ENCODE measurements around the gene GOLT1A. TPM values are rescaled to one million over a fixed set of nuclear protein-coding genes. Genes with fewer than 3 reads are reported as not detected.
A peak's percentile ranks its signal among the peaks of the same experiment; 100 is the strongest.

The GOLT1A gene
- total and polyA plus RNA-seq, 2 donors (not counting 1 experiment from before 2014, with no cell fraction given) = not detected

DNA sequence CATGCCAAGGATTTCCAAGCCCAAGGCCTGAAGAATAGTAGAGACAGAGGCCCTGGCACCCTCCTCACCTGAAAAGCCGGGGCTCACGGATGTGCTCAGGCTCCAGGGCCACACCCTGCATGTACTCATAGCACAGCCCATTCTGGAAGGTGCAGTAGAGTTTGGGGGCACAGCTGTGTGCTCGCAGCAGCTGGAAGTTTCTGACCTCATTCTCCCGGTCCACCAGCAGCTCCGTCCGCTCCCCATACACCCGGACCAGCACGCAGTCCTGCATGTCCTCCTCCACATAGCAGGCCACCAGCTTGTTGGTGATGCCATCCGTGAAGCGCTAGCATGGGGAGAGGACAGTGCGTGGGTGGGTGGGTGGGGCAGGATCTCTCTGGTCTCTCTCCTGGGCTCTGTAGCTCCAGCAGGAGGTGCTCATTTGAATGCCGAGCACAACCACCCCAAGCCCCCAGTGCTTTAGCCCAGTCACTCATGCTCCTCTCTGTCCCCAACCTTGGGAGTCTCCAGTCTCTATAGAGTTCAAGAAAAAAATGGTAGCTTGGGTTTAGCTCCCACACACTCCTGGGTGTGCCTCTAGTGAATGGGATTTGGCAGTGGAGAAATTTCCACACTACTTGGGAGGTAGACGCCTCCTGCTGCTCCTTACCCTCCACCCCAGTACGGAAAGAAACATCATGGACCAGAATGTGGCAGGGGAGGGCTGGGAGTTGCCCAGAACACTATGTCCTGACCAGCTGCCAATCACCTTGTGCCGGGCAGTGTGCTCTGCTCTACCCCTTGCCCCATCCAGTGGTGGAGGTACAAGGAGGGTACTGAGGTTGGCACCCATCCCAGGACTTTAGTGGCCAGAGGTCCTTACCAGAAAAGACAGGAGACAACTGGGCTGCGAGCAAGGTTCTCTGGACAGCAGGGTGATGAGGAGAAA is 63.9 kb downstream of the GOLT1A start:
- ChIA-PET CTCF (interaction anchor here (2.2 kb wide), 1 partner anchor 10 kb away, joined by 6 read pairs; no protein-coding TSS in a partner anchor), POLR2A (no interaction called here)
- Mint-ChIP-seq H3K9me3 (ENCODE audit: insufficient read depth) (no peaks in the 10 kb centered on the region), H3K27me3 (peaks cover 25% of the 10 kb centered on the region), H3K27ac (no peak overlapping the region), H3K4me3 (peak overlapping the region; percentile 74), H3K4me1 (peaks cover 8% of the 10 kb centered on the region)
- ATAC-seq (ENCODE audit: low read depth) = no peak
- no peak overlapping the region for H3K27ac ChIP-seq (ENCODE audit: low read length in 2 of 2)
- WGBS (ENCODE audit: insufficient coverage) = 89% methylated on average over 7 of the region's 16 CpGs
- TF ChIP-seq EZH2 (IDR thresholded peaks at IDR 0.05; ENCODE audit: borderline replicate concordance, insufficient read depth, low read depth, low read length, poor library complexity, severe bottlenecking) = no peak
- TF ChIP-seq, protein P1, sequence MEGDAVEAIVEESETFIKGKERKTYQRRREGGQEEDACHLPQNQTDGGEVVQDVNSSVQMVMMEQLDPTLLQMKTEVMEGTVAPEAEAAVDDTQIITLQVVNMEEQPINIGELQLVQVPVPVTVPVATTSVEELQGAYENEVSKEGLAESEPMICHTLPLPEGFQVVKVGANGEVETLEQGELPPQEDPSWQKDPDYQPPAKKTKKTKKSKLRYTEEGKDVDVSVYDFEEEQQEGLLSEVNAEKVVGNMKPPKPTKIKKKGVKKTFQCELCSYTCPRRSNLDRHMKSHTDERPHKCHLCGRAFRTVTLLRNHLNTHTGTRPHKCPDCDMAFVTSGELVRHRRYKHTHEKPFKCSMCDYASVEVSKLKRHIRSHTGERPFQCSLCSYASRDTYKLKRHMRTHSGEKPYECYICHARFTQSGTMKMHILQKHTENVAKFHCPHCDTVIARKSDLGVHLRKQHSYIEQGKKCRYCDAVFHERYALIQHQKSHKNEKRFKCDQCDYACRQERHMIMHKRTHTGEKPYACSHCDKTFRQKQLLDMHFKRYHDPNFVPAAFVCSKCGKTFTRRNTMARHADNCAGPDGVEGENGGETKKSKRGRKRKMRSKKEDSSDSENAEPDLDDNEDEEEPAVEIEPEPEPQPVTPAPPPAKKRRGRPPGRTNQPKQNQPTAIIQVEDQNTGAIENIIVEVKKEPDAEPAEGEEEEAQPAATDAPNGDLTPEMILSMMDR (IDR thresholded peaks at IDR 0.05) = no peak
- no peak overlapping the region for H3K4me3 ChIP-seq (ENCODE audit: control extremely low read depth in 1 of 5, extremely low read depth in 1 of 5, insufficient read depth in 1 of 5, low read depth in 2 of 5, low read length in 4 of 5)
- H3K9ac ChIP-seq (ENCODE audit: low read length) = no peak overlapping the region
- H3K4me1 ChIP-seq (ENCODE audit: control insufficient read depth in 2 of 2, insufficient read depth in 2 of 2, low read length in 2 of 2) = peaks cover 12 to 14% of the 10 kb centered on the region in 2 donors
- H4K20me1 ChIP-seq (ENCODE audit: control insufficient read depth, insufficient read depth, low read length, poor library complexity, severe bottlenecking) = no peaks in the 10 kb centered on the region
- no peaks in the 10 kb centered on the region for H3K36me3 ChIP-seq (replicated peaks in 1 of 2; ENCODE audit: control extremely low read depth in 1 of 2, control insufficient read depth in 1 of 2, extremely low read depth in 1 of 2, insufficient read depth in 2 of 2, low read length in 1 of 2)
- peaks cover 0 to 3% (median 0%) of the 10 kb centered on the region in 3 donors for H3K9me3 ChIP-seq (ENCODE audit: control extremely low read depth in 1 of 3, control insufficient read depth in 2 of 3, insufficient read depth in 1 of 3, low read length in 2 of 3)
- intact Hi-C loops (cut with micrococcal nuclease) = no loop called here
- peaks cover 0 to 21% (median 7%) of the 10 kb centered on the region in 4 experiments for H3K27me3 ChIP-seq (replicated peaks in 1 of 4; ENCODE audit: control extremely low read depth in 1 of 4, control insufficient read depth in 3 of 4, insufficient read depth in 4 of 4, low read length in 3 of 4)
- no peaks in the 10 kb centered on the region for H3K79me2 ChIP-seq (ENCODE audit: control insufficient read depth, insufficient read depth, low read length)
- no peak overlapping the region for H2AFZ ChIP-seq (ENCODE audit: insufficient read depth, low read depth, low read length, poor library complexity, severe bottlenecking)
- no peak for DNase-seq
- no peak overlapping the region for H3K4me2 ChIP-seq (replicated peaks; ENCODE audit: low read depth, low read length, poor library complexity, severe bottlenecking)

GRCh38 chr1:204149107-204149506 is 64.7 kb downstream of the GOLT1A start:
- TF ChIP-seq EZH2 (IDR thresholded peaks at IDR 0.05; ENCODE audit: borderline replicate concordance, insufficient read depth, low read depth, low read length, poor library complexity, severe bottlenecking) = no peak
- TF ChIP-seq, protein P1 (IDR thresholded peaks at IDR 0.05) = no peak
- WGBS (ENCODE audit: insufficient coverage) = 63% methylated on average over 2 of the region's 2 CpGs
- no peaks in the 10 kb centered on the region for H3K9me3 Mint-ChIP-seq (ENCODE audit: insufficient read depth)
- ChIA-PET CTCF (interaction anchor here (2.2 kb wide), 1 partner anchor 11 kb away, joined by 6 read pairs; no protein-coding TSS in a partner anchor), POLR2A (no interaction called here)
- H3K27ac Mint-ChIP-seq = no peak overlapping the region
- H3K9me3 ChIP-seq (ENCODE audit: control extremely low read depth in 1 of 3, control insufficient read depth in 2 of 3, insufficient read depth in 1 of 3, low read length in 2 of 3) = peaks cover 0 to 3% (median 0%) of the 10 kb centered on the region in 3 donors
- peaks cover 28% of the 10 kb centered on the region for H3K27me3 Mint-ChIP-seq
- peaks cover 0 to 21% (median 7%) of the 10 kb centered on the region in 4 experiments for H3K27me3 ChIP-seq (replicated peaks in 1 of 4; ENCODE audit: control extremely low read depth in 1 of 4, control insufficient read depth in 3 of 4, insufficient read depth in 4 of 4, low read length in 3 of 4)
- H3K4me1 ChIP-seq (ENCODE audit: control insufficient read depth in 2 of 2, insufficient read depth in 2 of 2, low read length in 2 of 2) = peaks cover 12 to 14% of the 10 kb centered on the region in 2 donors
- intact Hi-C loops (cut with micrococcal nuclease) = no loop called here
- no peak overlapping the region for H2AFZ ChIP-seq (ENCODE audit: insufficient read depth, low read depth, low read length, poor library complexity, severe bottlenecking)
- no peak overlapping the region for H3K4me3 ChIP-seq (ENCODE audit: control extremely low read depth in 1 of 5, extremely low read depth in 1 of 5, insufficient read depth in 1 of 5, low read depth in 2 of 5, low read length in 4 of 5)
- H3K4me1 Mint-ChIP-seq = peaks cover 8% of the 10 kb centered on the region
- no peak overlapping the region for H3K9ac ChIP-seq (ENCODE audit: low read length)
- H3K4me3 Mint-ChIP-seq = no peak overlapping the region
- no peaks in the 10 kb centered on the region for H4K20me1 ChIP-seq (ENCODE audit: control insufficient read depth, insufficient read depth, low read length, poor library complexity, severe bottlenecking)
- no peaks in the 10 kb centered on the region for H3K79me2 ChIP-seq (ENCODE audit: control insufficient read depth, insufficient read depth, low read length)
- no peak overlapping the region for H3K4me2 ChIP-seq (replicated peaks; ENCODE audit: low read depth, low read length, poor library complexity, severe bottlenecking)
- DNase-seq (no peak), ATAC-seq (ENCODE audit: low read depth) (no peak)
- no peaks in the 10 kb centered on the region for H3K36me3 ChIP-seq (replicated peaks in 1 of 2; ENCODE audit: control extremely low read depth in 1 of 2, control insufficient read depth in 1 of 2, extremely low read depth in 1 of 2, insufficient read depth in 2 of 2, low read length in 1 of 2)
- H3K27ac ChIP-seq (ENCODE audit: low read length in 2 of 2) = no peak overlapping the region
